ENCODE data around the gene USP48.

DNA sequence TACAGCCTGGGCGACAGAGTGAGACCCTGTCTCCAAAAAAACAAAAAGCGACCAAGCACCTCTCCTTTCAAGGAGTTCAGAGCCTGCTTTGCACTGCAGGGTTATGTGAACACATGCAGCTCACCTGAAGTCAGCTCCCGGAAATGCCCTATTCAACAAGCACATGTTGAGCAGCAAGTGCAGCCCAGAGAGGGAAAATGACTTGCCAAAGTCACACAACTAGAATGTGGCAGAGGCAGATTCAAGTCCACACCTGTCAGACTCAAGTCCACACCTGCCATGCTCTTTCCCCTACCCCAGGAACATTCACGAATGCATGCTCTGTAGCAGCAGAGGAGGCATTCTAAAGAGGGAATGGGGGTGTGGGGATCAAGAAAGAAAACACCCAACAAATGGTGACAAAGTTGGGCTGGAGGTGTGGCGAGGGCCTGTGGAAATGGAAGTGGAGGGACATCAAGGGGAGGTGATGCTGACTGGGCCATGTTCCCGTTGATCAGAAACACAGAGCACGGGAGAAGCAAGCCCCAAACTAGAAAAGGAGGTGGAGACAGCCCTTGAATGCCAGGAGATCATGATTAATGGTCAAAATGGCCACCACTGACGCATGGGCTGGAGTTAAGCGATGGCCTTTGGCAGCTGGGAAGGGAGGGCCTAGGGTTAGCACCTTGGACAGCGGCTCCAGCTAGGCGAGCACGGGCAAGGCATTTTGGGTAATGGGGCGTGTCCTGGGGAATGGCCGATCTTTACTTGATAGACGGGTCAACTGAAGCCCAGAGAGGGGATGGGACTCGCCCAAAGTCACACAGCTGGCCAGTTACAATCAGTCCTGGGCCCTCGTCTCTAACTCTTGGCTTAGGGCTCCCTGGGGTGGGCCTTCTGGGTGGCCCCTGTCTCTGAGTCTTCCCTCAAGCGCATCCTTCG lies 135.3 kb downstream of the USP48 start:
- TF ChIP-seq, protein P1, sequence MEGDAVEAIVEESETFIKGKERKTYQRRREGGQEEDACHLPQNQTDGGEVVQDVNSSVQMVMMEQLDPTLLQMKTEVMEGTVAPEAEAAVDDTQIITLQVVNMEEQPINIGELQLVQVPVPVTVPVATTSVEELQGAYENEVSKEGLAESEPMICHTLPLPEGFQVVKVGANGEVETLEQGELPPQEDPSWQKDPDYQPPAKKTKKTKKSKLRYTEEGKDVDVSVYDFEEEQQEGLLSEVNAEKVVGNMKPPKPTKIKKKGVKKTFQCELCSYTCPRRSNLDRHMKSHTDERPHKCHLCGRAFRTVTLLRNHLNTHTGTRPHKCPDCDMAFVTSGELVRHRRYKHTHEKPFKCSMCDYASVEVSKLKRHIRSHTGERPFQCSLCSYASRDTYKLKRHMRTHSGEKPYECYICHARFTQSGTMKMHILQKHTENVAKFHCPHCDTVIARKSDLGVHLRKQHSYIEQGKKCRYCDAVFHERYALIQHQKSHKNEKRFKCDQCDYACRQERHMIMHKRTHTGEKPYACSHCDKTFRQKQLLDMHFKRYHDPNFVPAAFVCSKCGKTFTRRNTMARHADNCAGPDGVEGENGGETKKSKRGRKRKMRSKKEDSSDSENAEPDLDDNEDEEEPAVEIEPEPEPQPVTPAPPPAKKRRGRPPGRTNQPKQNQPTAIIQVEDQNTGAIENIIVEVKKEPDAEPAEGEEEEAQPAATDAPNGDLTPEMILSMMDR (conservative IDR thresholded peaks at IDR 0.05 in 1 of 2, IDR thresholded peaks at IDR 0.05 in 1 of 2; ENCODE audit: low read depth in 1 of 2, low read length in 2 of 2): no peak
- no peak for TF ChIP-seq EZH2 (IDR thresholded peaks at IDR 0.05; ENCODE audit: low read length, missing control alignments)
